Stimulated activated CD4-positive, alpha-beta T cell treated with anti-CD3 and anti-CD28 coated beads, Interleukin-4, amount 100 ng/mL, for 1 hour (primary cell): ENCODE results near the gene PYDC1.
"Not testable (repeated sequence)": the region's sequence is repeated elsewhere in the genome, so short reads cannot be mapped to it uniquely, and the experiment has no call there.

Experiments used
- DNase-seq: peaks from one replicate; pipeline ENCODE4 v3.0.0-alpha.2; 2020

The PYDC1 gene

DNA sequence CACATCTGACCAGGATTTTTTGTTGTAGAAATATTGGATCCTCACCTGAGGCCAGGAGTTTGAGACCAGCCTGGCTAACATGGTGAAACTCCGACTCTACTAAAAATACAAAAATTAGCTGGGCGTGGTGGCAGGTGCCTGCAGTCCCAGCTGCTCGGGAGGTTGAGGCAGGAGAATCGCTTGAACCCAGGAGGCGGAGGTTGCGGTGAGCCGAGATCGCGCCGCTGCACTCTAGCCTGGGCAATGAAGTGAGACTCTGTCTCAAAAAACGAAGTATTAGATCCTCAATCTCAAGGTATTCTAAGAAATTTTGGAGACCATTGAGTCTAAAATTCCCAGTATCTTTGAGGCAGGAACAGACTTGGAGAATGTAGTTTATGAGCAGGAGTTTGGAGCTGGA lies 21.1 kb downstream of the PYDC1 start:
- not testable (repeated sequence) for DNase-seq

DNA sequence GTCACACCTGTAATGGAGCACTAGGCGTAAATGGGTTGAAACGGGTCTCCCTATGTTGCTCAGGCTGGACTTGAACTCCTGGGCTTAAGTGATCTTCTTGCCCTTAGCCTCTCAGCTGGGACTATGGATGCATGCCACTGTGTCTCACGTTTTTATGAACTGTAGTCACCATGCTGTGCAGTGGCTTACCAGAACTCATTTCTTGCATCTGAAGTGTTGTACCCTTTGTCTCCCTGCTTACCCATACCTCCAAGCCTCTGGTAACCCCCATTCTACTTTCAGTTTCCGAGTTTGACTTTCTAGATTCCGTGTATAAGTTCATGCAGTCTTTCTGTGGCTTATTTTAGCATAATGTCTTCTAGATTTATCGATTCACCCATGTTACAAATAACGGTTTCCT lies 22.0 kb downstream of the PYDC1 start:
- no peak for DNase-seq

DNA sequence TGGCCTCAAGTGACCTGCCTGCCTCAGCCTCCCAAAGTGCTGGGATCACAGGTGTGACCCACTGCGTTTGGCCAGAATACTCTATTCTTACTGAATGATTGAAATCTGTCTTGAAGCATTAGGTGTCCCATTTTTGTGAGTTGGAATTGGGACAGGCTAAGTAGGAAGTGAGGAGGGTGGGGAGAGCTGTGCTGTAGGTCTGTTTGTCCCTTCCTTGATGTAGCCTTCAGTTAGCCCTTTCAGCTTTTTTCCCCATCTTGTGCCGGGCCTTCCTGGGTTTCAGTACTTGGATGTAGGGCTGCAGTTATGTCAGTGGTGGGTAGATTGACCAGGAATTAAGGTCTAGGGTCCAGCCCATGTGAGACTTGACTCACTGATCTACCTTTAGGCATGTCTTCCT lies 23.1 kb downstream of the PYDC1 start:
- DNase-seq, result no peak

DNA sequence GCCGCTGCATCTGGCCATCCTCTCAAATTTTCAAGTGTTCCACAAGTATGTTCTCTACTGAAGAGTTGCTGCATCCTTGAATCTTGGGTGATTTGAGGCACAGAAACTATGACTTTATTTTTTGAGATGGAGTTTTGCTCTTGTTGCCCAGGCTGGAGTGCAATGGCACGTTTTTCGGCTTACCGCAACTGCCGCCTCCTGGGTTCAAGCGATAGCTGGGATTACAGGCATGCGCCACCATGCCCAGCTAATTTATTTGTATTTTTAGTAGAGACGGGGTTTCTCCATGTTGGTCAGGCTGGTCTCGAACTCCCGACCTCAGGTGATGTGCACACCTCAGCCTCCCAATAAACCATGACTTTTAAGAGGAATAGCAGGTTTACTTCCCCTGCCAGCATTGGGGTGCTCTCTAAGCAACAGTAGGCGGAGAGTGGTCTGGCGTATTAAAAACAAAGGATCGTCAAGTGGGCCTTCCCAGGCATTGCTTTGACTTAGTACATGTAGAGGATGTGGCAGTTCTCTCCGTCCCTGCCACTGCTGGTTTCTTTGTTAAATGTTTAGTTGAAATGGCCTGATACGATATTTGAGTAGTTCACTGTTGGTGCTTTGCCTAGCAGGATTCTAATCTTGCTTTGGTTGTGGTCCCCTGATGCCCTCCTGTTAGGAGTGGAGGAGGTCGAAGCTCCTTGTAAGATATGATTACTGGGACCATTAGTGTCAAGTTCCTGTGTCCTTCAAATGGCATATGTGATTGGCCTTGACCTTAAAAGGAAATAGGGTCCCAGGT lies 23.9 kb downstream of the PYDC1 start:
- no peak for DNase-seq

DNA sequence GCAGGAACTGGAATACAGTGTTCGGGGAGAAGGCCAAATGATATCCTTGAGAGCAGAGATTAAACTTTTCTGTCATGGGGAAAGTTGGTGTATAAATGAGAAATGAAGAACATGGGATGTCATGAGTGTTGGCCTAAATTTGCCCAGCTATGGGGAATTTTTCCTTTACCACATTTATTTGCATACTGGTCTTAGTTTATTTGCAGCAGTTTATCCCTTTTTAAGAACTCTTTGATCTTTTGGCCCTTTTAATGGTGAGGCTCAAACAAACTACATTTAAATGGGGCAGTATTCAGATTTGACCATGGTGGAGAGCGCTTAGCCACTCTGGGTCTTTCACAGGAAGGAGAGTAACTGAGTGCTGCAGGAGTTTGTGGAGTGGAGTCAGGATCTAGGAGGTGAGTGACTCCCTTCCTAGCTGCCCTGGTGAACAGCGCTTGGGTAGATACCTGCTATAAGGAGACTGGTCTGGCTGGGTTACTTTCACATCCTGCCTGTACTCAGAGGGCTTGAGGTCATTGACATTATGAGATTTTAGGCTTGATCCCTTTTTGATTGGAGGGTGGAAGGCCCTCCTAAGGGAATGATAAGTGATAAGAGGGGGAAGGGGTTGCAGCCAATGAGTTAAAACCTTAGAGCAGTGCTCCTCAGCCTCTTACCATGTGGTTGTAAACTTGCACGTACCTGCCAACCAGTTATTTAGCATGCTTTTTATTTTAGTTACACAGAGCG lies 25.1 kb downstream of the PYDC1 start:
- no peak for DNase-seq

DNA sequence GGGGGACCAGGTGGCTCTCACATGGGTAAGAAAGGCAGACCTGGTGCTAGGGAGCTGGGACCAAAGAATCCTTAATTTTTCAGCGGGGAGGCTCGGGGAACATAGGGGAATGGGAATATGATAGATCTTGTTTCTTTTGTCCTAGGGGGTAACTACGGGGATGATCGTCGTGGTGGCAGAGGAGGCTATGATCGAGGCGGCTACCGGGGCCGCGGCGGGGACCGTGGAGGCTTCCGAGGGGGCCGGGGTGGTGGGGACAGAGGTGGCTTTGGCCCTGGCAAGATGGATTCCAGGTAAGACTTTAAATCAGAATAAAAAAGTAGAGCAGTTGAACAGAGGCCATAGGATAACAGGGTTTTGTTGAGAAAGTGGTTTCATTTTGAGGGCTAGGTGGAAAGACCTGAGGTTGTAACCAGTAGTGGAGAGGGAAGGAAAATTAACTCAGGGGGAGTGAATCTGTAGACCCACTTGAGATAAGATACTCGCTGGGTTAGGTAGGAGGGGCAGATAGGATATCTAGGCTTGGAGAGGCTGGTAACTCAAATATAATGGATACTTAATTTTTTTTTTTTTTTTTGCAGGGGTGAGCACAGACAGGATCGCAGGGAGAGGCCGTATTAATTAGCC lies 26.0 kb downstream of the PYDC1 start:
- DNase-seq, result no peak

DNA sequence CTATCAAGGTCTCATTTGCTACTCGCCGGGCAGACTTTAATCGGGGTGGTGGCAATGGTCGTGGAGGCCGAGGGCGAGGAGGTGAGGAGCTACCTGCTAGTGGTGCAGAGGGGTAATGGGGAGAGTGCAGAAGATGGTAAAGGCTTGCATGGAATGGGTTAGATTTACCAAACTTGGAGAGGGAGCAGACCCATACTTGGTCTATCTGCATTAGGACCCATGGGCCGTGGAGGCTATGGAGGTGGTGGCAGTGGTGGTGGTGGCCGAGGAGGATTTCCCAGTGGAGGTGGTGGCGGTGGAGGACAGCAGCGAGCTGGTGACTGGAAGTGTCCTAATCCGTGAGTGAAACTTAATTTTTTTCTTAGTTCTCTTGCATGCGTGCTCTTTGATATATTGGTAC lies 26.9 kb downstream of the PYDC1 start:
- no peak for DNase-seq

DNA sequence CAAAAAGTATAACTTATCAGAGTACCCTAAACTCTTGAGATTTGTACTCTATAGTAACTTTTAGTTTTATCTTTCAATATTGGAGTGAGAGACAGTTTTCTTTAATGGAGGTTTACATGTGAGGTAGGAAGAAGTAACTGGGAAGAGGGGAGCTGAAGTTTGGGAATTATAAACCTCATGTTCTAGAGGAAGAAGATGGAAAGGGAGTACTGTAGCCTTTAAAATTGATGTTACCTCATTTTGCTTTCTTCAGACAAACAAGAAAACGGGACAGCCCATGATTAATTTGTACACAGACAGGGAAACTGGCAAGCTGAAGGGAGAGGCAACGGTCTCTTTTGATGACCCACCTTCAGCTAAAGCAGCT lies 27.5 kb downstream of the PYDC1 start:
- no peak for DNase-seq

DNA sequence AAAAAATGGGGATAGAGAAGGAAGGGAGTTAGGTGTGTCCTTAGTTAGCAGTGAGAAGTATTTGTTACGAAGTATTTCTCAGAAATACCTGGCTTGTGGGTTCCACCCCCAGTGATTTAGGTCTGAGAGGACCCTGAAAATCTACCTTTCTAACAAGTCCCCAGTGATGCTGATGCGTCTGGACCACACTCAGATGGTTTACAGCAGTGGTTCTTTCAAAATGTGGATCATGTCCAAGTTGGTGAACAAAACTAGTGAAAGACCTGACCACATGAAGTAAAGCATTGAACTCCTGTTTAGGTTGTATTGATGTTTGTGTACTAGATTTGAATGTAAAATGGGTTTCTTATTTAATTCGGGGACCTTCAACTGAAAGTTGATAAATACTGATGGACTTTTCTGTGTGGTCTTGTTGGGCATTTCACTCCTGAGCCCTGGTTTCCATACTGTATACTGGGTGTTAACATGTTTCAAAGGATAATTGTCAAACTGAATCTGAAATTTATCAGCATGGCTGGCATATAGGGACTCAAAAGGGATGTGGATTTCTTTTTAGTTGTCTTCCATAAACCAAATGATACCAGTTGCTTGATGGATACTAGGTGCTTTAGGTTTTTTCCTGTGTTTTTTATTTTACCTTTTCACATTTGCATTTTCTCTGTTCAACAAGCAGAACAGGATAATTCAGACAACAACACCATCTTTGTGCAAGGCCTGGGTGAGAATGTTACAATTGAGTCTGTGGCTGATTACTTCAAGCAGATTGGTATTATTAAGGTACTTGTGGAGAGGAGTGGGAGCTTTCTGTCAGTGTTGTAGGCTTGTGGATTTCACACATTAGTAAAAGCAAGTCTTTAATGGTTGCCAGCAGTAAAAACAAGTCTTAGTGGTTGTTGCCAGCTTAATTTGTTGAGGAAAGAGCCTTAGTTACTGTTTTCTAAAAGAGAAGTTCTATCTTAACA lies 28.2 kb downstream of the PYDC1 start:
- DNase-seq, result no peak

DNA sequence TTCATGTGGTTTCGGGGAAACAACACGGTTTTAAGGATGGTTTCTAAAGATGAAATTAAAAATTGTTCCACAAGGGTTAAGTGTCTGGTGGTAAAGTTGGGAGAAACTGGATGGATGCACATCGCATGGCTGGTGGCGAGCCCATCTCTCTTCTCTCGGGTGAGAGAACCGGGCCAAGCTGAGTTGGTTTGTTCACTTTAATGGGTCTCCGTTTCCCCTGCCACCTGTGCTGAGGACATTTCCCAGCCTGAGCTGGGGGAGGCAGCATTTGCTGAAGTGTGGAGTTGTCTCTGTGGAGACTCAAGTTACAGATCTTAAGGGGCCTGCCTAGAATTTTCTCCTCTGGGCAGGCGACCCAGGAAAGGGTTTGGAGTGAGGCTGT lies 29.1 kb downstream of the PYDC1 start:
- DNase-seq, result no peak

DNA sequence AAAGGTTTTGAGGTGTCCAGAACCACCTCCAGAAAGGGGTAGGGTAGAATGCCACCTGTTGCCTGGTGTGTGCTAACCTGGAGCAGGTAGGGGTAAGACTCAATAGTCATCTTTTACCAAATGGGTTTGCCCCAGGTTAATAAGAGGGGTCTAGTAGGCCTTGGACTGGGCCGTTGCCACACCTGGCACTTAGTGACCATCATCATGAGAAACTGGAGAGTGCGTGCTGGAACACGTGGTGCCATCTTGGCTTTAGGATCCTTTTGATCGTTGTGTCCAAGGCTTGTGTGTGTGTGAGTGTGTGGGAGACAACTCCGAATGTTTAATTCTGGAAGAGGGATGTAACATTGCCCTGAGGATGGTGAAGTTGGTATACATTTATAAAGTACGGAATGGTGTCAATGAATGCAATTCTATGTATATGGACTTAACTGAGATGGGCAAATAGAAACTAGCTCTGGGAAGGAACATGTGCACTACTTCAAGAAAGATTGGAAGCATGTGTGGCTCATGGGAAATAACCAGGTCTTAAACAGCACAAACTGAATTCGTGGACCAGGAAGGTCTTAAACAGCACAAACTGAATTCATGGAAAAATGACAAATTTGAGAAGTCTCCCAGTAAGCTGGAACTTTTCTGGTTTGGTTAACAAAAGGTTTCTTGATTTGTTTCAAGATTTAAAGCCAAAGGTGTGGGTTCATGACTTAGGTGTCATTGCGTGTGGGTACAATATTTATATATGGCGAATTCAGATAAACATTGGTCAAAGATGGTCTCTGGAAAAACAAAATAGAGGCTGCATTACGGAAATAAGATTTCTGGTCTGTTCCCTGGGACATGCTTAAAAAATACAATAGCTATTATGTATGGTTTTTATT lies 29.8 kb downstream of the PYDC1 start:
- no peak for DNase-seq

DNA sequence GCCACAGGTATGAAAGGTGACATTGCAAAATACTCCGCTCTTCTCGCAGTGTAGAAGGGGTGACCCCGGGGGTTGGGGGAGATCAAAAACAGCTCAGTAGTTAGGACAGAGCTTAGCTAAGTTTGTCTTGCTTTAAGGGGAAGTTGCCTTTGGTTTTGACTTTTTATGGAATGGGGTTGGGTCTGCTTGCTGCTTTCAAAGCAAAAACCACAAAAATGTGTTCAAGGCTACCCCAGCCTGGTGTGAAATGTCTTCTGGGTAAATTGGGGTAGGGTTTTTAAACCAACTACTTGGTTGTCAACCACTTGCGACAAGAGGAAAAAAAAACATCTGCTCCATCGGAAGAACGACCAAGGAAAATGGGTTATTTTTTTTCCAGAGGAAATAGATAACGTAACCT lies 30.8 kb downstream of the PYDC1 start:
- no peak for DNase-seq

DNA sequence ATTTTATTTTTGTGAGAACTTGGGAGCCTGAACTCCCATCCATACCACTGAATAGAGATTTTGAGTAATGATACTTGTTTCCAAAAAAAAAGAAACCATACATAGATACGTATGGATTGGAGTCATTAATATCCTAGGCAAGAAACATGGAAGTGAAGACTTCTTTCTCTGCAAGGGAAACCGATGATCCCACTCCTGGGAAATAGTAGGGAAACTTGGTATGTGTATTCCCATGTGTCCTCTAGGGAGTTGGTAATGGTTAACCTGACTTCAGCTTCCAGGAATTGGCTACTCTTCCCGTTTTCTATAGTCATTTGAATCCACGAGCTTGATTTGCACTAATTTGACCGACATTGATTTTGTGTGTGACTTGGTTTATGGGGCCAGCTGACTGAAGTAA lies 31.6 kb downstream of the PYDC1 start:
- DNase-seq, result no peak

DNA sequence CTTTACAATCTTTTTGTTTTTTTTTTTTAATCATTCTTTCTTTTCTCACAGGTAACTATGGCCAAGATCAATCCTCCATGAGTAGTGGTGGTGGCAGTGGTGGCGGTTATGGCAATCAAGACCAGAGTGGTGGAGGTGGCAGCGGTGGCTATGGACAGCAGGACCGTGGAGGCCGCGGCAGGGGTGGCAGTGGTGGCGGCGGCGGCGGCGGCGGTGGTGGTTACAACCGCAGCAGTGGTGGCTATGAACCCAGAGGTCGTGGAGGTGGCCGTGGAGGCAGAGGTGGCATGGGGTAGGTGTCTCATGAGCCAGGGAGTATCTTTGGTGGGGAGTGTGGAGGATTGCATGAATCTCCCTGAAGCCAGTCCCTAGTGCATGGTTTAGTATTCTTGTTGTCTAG lies 32.0 kb downstream of the PYDC1 start:
- no peak for DNase-seq

DNA sequence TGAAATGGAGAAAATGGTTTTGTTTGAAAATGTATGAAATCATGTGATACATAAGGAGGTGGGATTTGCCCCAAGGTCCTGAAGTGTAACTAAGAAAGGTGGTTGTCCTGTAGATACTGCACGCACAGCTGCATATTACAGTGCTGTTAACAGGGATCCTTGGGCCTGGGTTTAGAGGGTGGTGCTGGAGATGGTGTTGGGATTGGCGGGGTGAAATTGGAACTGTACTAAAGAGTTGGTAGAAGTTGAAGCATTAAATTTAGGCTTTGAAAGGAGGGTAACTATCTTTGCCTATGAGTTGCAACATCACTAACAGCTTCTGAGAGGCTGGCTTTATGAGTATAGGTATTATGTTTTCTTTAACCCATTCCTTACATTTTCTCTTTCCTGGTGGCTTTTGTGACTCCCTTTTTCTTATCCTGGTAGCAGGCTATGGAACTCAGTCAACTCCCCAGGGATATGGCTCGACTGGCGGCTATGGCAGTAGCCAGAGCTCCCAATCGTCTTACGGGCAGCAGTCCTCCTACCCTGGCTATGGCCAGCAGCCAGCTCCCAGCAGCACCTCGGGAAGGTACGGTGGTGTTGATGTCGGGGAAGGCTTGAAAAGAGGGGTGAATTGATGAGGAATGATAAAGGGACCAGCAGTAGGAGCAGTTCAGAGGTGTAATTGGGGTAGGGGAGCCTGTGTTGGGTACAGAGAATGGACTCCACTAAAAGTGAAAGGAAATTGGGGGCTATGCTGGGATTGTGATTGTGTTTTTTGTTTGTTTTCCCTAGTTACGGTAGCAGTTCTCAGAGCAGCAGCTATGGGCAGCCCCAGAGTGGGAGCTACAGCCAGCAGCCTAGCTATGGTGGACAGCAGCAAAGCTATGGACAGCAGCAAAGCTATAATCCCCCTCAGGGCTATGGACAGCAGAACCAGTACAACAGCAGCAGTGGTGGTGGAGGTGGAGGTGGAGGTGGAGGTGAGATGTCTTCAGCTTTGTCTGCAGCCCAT lies 33.2 kb downstream of the PYDC1 start:
- no peak for DNase-seq

DNA sequence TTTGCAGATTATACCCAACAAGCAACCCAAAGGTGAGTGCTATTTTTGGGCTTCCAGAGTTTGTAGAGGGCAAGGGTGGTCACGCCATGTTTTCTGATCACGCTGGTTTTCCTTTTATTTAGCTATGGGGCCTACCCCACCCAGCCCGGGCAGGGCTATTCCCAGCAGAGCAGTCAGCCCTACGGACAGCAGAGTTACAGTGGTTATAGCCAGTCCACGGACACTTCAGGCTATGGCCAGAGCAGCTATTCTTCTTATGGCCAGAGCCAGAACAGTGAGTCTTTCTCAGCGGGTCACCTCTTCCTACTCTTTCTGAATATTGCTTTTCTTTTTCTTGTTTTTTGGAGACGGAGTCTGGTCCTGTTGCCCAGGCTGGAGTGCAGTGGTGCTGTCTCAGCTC lies 34.5 kb downstream of the PYDC1 start:
- no peak for DNase-seq

DNA sequence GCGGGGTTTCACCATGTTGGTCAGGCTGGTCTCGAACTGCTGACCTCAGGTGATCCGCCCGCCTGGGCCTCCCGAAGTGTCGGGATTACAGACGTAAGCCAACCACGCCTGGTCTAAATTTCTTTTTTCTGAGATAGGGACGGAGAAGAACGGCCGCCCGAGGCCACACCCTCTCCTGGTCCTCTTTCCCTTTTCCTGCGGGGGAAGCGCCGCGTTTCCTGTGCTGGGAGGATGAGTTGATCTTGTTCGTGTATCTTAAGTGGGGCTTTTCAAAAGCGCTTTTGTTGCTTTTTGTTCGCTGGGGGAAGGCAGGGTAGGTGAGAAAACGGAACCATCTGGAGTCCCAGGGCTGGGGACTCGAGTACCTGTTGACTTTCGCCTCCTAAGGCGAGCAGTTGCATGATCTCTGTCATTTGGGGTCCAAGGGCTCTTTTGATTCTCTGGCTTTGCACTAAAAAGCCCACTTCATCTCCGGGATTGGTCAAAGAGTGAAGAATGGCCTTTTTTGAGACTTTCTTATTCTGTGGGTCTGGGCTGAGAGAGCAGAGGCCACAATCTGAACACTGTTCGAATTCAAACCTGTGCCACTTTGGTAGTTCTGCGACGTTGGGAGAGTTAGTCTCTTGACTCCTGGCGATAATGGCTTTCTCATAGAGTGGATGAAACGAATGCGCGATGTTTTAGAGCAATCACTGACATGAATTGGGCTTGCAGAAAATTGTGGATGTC lies 35.7 kb downstream of the PYDC1 start:
- DNase-seq, result peak; percentile 24

DNA sequence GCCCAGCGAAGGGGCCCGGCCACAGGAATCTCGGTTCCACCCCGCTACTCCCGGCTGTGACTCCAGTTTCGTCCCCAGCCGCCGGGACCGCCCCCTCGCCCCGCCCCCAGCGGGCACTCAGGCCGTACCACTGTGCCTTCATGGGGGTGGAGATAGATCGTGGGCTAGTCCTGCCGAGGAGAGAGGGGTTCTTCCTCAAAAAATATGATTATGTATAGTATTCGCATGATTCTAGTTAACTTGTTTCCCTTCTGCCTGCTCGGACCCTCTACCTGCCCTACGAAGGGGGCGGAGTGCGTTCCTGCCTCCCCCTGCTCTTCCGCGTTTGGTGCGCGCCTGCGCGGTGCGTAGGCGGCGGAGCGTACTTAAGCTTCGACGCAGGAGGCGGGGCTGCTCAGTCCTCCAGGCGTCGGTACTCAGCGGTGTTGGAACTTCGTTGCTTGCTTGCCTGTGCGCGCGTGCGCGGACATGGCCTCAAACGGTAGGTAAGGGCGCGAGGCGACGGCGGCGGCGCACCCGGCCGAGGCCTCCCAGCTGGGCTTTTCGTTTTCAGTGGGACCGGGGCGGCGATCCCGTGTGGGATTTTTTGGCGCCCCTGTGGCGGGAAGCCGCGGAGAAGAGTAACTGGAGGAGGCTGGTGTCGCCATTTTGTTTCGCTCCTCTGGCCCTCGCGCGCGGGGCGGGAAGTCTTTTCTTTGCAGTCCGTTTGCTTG lies 37.0 kb downstream of the PYDC1 start, which contains the start of gene FUS:
FUS (plus strand) TSS at position 393 of the 713 bp plus-strand sequence; CDS start at position 469, 76 bp downstream.
- peak; percentile 90 for DNase-seq

DNA sequence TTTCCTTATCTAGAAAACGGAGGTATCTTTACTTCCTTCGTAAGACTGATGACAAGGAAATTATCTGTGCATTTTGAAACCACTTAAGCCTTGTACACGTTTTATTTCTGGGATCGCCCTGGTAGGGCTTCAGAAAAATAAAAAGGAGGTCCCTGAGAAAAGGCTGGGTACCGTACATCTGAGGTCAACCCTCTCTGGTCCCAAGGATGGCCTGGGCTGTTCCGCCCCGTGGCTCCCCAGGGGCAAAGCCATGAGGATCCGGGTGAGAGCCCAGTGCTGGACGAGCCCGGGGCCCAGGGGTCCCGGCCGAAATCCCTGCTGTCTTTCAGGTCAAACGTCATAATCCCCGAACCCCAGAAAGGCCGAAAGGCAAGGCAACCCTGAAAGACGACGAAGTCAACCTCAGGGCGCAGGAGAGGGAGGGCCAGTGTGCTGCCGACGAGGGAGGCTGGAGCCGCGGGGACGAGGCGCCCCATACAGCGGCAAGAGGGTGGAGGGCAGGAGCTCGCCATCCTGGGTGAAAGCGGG lies 37.7 kb downstream of the PYDC1 start:
- no peak for DNase-seq
